Measurements from ENCODE around the gene SPATA31C2. TPM values are rescaled to one million over a fixed set of nuclear protein-coding genes. Genes with fewer than 3 reads are reported as not detected.

The SPATA31C2 gene
- total RNA-seq, 1 experiment from 2014 or later: 0.04 TPM

- TF ChIP-seq NFE2L1 (CRISPR knock-in tag; IDR thresholded peaks at IDR 0.05) (no peak), ZNF281 (CRISPR knock-in tag; IDR thresholded peaks at IDR 0.05) (no peak), MAX (CRISPR knock-in tag; IDR thresholded peaks at IDR 0.05) (no peak), AFF4 (CRISPR knock-in tag; IDR thresholded peaks at IDR 0.05; ENCODE audit: borderline replicate concordance) (no peak)
Observed at GRCh38 chr9:88084357-88085183, 53.7 kb downstream of the SPATA31C2 start (continued).

Other genes with a start within 250 kb of the SPATA31C2 start
- not detected in 3 replicates for gene SPATA31C1, start 220.5 kb downstream of the SPATA31C2 start, total RNA-seq (2021)
- gene CDK20, start 163.9 kb downstream of the SPATA31C2 start, total RNA-seq (2021): 3.8 to 4.5 TPM (median 4.1 TPM) in 3 replicates
- 122 to 124 TPM (median 123 TPM) in 3 replicates for gene SPIN1, start 250.0 kb upstream of the SPATA31C2 start, total RNA-seq (2021)

Measured in WTC11 (cell line).